Measurements from ENCODE around the gene COL4A1.

COL4A1 gene

DNA sequence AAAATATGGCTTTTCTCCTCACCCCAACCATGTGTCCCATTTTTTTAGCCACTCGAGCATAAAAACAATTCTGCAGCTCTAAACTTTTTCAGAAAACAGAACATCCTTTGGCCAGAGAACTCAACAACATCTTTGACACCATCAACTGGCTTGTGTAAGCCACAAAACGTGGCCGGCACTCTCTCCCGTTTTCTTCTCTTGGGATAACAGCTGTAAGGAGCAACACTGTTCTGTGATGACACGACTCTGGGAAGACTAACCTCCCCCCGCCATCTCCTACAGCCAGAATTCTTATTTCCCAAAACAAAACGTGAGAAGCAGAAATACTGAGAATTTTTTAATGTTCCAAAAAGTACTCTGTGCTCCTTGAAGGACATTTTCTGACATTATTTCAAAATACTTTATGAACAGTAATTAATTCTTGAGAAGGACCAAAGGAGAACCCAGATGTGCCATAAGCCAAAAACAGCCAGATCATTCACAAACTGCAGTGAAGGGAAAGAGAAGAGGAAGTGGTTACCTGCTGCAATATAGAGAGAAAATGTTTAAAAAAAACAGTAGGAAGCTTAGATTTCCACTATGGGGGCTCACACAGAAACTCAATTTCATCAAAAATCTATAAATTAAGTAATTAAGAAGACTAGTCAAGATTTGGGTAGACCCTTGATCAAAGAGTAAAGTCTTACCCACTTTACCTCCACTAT is 25.8 kb downstream of the COL4A1 start:
- TF ChIP-seq LEF1 (IDR thresholded peaks at IDR 0.05; ENCODE audit: borderline replicate concordance) = no peak
- no peak for TF ChIP-seq FOXA1 (IDR thresholded peaks at IDR 0.05)
- no peak for TF ChIP-seq FOXK2 (IDR thresholded peaks at IDR 0.05)
- TF ChIP-seq SUZ12 (IDR thresholded peaks at IDR 0.05) = no peak
- no peak for TF ChIP-seq TARDBP (IDR thresholded peaks at IDR 0.05)
- no peak for TF ChIP-seq PKNOX1 (IDR thresholded peaks at IDR 0.05)
- no peak for DNase-seq (ENCODE audit: extremely low spot score)
- POLR2A ChIA-PET = no interaction called here
- CTCF ChIA-PET = no interaction called here

- TF ChIP-seq FOXM1 (IDR thresholded peaks at IDR 0.05; ENCODE audit: borderline replicate concordance) (no peak), CTBP1 (IDR thresholded peaks at IDR 0.05; ENCODE audit: borderline replicate concordance) (no peak), FOXK2 (IDR thresholded peaks at IDR 0.05) (no peak), FOXA1 (IDR thresholded peaks at IDR 0.05) (no peak), ELF4 (IDR thresholded peaks at IDR 0.05) (no peak), LEF1 (IDR thresholded peaks at IDR 0.05; ENCODE audit: borderline replicate concordance) (no peak), TARDBP (IDR thresholded peaks at IDR 0.05) (no peak), BHLHE40 (IDR thresholded peaks at IDR 0.05; ENCODE audit: borderline replicate concordance) (no peak), SUZ12 (IDR thresholded peaks at IDR 0.05) (no peak)
- ChIA-PET CTCF (no interaction called here), POLR2A (no interaction called here)
- no peak for DNase-seq (ENCODE audit: extremely low spot score)
Measured at GRCh38 chr13:110280231-110280813, 26.6 kb downstream of the COL4A1 start.

DNA sequence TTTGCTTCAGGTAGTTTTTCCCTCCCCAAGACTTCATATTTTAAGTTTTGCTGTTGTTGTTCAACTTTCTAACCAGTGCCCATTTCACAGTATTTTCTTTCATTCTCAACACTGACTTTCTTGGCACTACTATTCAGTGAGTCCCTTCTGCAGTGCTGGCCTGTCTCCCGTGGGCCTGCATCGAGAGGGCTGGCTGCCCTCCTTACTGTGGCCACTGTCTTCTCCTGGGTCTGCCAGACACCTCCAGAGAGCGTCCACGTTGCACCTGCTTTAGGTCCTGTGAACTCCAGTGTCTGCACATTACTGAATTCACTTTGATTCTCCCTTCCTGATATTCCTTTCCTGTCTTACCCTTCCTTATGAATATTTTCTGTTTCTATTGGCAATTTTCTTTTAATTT is 27.3 kb downstream of the COL4A1 start:
- TF ChIP-seq HDGF (IDR thresholded peaks at IDR 0.05; ENCODE audit: borderline replicate concordance) = no peak
- no peak for TF ChIP-seq SUZ12 (IDR thresholded peaks at IDR 0.05)
- no peak for TF ChIP-seq FOXA1 (IDR thresholded peaks at IDR 0.05)
- TF ChIP-seq TARDBP (IDR thresholded peaks at IDR 0.05) = no peak
- TF ChIP-seq ZNF384 (IDR thresholded peaks at IDR 0.05) = no peak
- TF ChIP-seq PKNOX1 (IDR thresholded peaks at IDR 0.05) = no peak
- no peak for TF ChIP-seq FOXK2 (IDR thresholded peaks at IDR 0.05)
- TF ChIP-seq L3MBTL2 (conservative IDR thresholded peaks at IDR 0.05) = no peak
- TF ChIP-seq BHLHE40 (IDR thresholded peaks at IDR 0.05; ENCODE audit: borderline replicate concordance) = no peak
- TF ChIP-seq LEF1 (IDR thresholded peaks at IDR 0.05; ENCODE audit: borderline replicate concordance) = no peak
- TF ChIP-seq CTBP1 (IDR thresholded peaks at IDR 0.05; ENCODE audit: borderline replicate concordance) = no peak
- no peak for TF ChIP-seq SP1 (IDR thresholded peaks at IDR 0.05)
- no peak for TF ChIP-seq FOXM1 (IDR thresholded peaks at IDR 0.05; ENCODE audit: borderline replicate concordance)
- no peak for TF ChIP-seq NFRKB (IDR thresholded peaks at IDR 0.05)
- no peak for TF ChIP-seq ELF4 (IDR thresholded peaks at IDR 0.05)
- no peak for TF ChIP-seq ARNT (IDR thresholded peaks at IDR 0.05)
- CTCF ChIA-PET = no interaction called here
- POLR2A ChIA-PET = no interaction called here
- DNase-seq (ENCODE audit: extremely low spot score) = no peak

- ChIA-PET POLR2A (no interaction called here), CTCF (no interaction called here)
- TF ChIP-seq FOXA1 (IDR thresholded peaks at IDR 0.05) (no peak), LEF1 (IDR thresholded peaks at IDR 0.05; ENCODE audit: borderline replicate concordance) (no peak), PKNOX1 (IDR thresholded peaks at IDR 0.05) (no peak), TARDBP (IDR thresholded peaks at IDR 0.05) (no peak)
Measured at GRCh38 chr13:110278859-110279258, 28.1 kb downstream of the COL4A1 start.

DNA sequence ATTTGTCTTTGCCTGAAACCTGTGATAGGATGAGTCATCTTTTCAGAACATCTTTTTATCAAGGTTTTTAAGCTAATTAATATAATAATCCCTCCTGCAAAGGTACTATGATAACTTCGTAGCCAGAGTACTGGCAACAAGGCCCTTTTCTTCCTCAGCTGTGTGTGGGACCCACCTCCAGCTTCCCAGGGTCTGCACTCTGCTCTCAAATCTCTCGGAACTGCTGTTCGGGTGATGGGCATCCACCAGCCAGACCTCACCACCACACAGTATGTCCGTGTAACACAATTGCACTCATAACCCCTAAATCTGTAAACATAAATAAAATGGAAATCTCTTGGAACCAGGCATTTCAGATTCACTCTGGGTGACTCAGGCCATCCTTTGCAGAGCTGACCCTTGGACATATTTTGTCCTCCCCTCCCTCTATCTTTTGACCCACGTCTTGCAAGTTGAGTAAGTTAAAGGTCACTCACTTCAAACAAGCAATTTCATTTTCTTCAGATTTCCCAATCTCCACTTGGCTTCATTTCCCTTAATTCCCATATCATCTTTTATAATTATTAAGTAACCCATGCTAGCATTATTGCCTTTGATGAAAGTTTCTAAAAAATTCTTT is 29.5 kb downstream of the COL4A1 start:
- DNase-seq (ENCODE audit: extremely low spot score) = no peak
- POLR2A ChIA-PET = no interaction called here
- no peak for TF ChIP-seq HDGF (IDR thresholded peaks at IDR 0.05; ENCODE audit: borderline replicate concordance)
- CTCF ChIA-PET = no interaction called here

More at GRCh38 chr13:110278859-110279258, 28.1 kb downstream of the COL4A1 start:
- no peak for DNase-seq (ENCODE audit: extremely low spot score)

DNA sequence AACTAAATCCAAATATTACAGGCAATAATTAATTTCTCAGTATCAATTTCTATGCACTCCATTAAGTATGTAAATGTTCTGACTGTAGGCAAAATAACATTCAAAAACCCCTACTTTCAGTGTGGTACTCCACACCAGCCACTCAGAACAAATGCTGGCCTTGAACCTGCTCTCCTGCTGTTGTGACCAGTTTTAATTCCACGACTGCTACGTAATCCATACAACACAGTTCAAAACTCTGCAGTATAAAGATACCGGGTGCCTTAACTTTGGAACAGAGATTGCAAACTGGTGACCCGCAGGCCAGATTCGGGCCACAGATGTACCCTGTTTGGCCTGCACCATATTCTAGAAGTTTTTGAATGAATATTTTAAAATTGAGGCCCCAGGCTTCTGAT is 30.4 kb downstream of the COL4A1 start:
- CTCF ChIA-PET = no interaction called here
- no peak for DNase-seq (ENCODE audit: extremely low spot score)
- POLR2A ChIA-PET = no interaction called here
- TF ChIP-seq TARDBP (IDR thresholded peaks at IDR 0.05) (no peak), CTBP1 (IDR thresholded peaks at IDR 0.05; ENCODE audit: borderline replicate concordance) (no peak), FOXA1 (IDR thresholded peaks at IDR 0.05) (no peak), SUZ12 (IDR thresholded peaks at IDR 0.05) (no peak), LEF1 (IDR thresholded peaks at IDR 0.05; ENCODE audit: borderline replicate concordance) (no peak), FOXK2 (IDR thresholded peaks at IDR 0.05) (no peak), HDGF (IDR thresholded peaks at IDR 0.05; ENCODE audit: borderline replicate concordance) (no peak), ZNF384 (IDR thresholded peaks at IDR 0.05) (no peak), ELF4 (IDR thresholded peaks at IDR 0.05) (no peak), SP1 (IDR thresholded peaks at IDR 0.05) (no peak), FOXM1 (IDR thresholded peaks at IDR 0.05; ENCODE audit: borderline replicate concordance) (no peak), NFRKB (IDR thresholded peaks at IDR 0.05) (no peak), ARNT (IDR thresholded peaks at IDR 0.05) (no peak), PKNOX1 (IDR thresholded peaks at IDR 0.05) (no peak), BHLHE40 (IDR thresholded peaks at IDR 0.05; ENCODE audit: borderline replicate concordance) (no peak), L3MBTL2 (conservative IDR thresholded peaks at IDR 0.05) (no peak)

Measured in HEK293T (cell line).